ENCODE measurements around the gene PLXNA2.

- no peak for TF ChIP-seq EZH2 (IDR thresholded peaks at IDR 0.05; ENCODE audit: insufficient read depth, poor library complexity, severe bottlenecking)
- no peak for TF ChIP-seq EZH2phosphoT487 (IDR thresholded peaks at IDR 0.05; ENCODE audit: insufficient read depth, low read depth)
These were observed 64.2 kb downstream of the PLXNA2 start for GRCh38 chr1:208179961-208180409.
